ENCODE data around the gene RNPC3. TPM values are rescaled to one million over a fixed set of nuclear protein-coding genes. Genes with fewer than 3 reads are reported as not detected.

RNPC3 gene
- total and polyA plus RNA-seq, 2 of the 8 experiments (the other 6 are each of a cell fraction or from before 2014, with no cell fraction given): 10.9 to 12.8 TPM

DNA sequence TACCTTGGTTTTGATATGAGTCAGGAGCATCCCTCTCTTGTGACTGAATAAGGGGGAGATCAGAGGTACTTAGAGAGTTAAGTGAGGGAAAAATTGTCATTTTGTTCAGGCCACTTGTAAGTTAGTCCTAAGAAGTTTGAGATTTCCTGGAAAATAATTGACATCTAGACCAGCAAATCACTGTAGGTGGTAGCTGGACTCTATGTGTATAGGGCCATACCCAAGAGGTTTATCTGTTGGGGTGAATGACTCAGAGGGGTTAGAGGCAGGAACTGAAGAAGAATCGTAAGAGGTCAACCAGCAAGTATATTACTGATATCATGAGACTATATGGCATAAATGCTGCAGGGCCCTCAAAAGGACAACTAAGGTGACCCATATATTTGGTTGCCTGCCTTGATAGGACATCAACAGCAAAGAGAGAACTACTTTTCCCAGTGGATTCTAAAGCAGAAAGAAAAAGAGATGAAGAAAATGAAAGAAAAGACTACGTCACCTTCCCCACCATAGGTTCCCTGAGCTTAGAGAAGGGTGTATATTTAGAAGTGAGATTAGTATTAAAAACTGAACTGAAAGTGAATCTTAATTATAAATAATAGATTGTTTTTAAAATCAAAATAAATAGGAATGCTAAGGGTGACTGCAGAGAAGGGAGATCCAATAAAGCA lies 8.0 kb upstream of the RNPC3 start (continued):
- TF ChIP-seq CHD7 (IDR thresholded peaks at IDR 0.05; ENCODE audit: insufficient replicate concordance, low read length) (no peak), SAP30 (IDR thresholded peaks at IDR 0.05; ENCODE audit: insufficient read depth, insufficient replicate concordance, low read length) (no peak), JUN (IDR thresholded peaks at IDR 0.05; ENCODE audit: low read depth, low read length) (no peak), KDM5A (IDR thresholded peaks at IDR 0.05; ENCODE audit: low read length) (no peak), NRF1 (IDR thresholded peaks at IDR 0.05; ENCODE audit: low read depth, low read length) (no peak), BACH1 (IDR thresholded peaks at IDR 0.05; ENCODE audit: low read length) (no peak), POU5F1 (IDR thresholded peaks at IDR 0.05; ENCODE audit: low read depth, low read length) (no peak), KDM1A (IDR thresholded peaks at IDR 0.05; ENCODE audit: borderline replicate concordance, low read length) (no peak)

Data from H1 (cell line).